HepG2 (cell line): ENCODE data around the gene SPTSSA. TPM values are rescaled to one million over a fixed set of nuclear protein-coding genes. Genes with fewer than 3 reads are reported as not detected.

Experiments used
- ASH2L ChIP-seq: fragments of 300-600, 200-600 bp; sonication (generic); IDR thresholded peaks from 2 replicates; pipeline ENCODE4 v1.7.0; 2017; ENCODE audit warnings: low read depth, mild to moderate bottlenecking, moderate library complexity, mixed read lengths, low read length; ENCODE audit not compliant: insufficient read length
- ATAD3A ChIP-seq: sonication (generic); formaldehyde crosslinking; IDR thresholded peaks from 2 replicates; pipeline ENCODE4 v1.4.0; 2020; ENCODE audit warnings: missing genetic modification reagents
- ERF ChIP-seq: IDR thresholded peaks from 2 replicates; pipeline ENCODE4 v1.6.1; 2018; ENCODE audit warnings: missing biosample characterization, missing genetic modification reagents
- FOSL2 ChIP-seq: sonication (generic); formaldehyde crosslinking; IDR thresholded peaks from 2 replicates; pipeline ENCODE4 v1.4.0; 2020; ENCODE audit warnings: missing genetic modification reagents
- HOXA3 ChIP-seq: sonication (generic); formaldehyde crosslinking; IDR thresholded peaks from 2 replicates; pipeline ENCODE4 v1.5.0; 2020; ENCODE audit warnings: missing genetic modification reagents
- MLLT10 ChIP-seq: sonication (generic); formaldehyde crosslinking; IDR thresholded peaks from 2 replicates; pipeline ENCODE4 v1.4.0; 2020; ENCODE audit warnings: missing genetic modification reagents
- PHF21A ChIP-seq: sonication (generic); formaldehyde crosslinking; IDR thresholded peaks from 2 replicates; pipeline ENCODE4 v1.5.0; 2020; ENCODE audit warnings: mild to moderate bottlenecking, missing genetic modification reagents
- SOX13 ChIP-seq, 3 experiments: fragments of 450-650 bp in 1 of 3; sonication (generic) in 1 of 3; formaldehyde crosslinking in 1 of 3; IDR thresholded peaks in 2 of 3; conservative IDR thresholded peaks in 1 of 3; 2 replicates each; pipeline versions ENCODE4 v1.5.0 to v1.6.1; 2016 to 2020; ENCODE audit warnings: antibody characterized with exemption in 1 of 3, mild to moderate bottlenecking in 1 of 3, missing compliant biosample characterization in 1 of 3, missing genetic modification reagents in 1 of 3, moderate library complexity in 1 of 3
- ZNF10 ChIP-seq: sonication (generic); formaldehyde crosslinking; IDR thresholded peaks from 2 replicates; pipeline ENCODE4 v1.4.0; 2020; ENCODE audit warnings: mild to moderate bottlenecking, low read depth, missing genetic modification reagents, borderline replicate concordance
- ZNF296 ChIP-seq: sonication (generic); formaldehyde crosslinking; conservative IDR thresholded peaks from 2 replicates; pipeline ENCODE4 v1.5.0; 2020; ENCODE audit warnings: mild to moderate bottlenecking, missing genetic modification reagents
- ZNF788 ChIP-seq: sonication (generic); formaldehyde crosslinking; IDR thresholded peaks from 2 replicates; pipeline ENCODE4 v1.5.0; 2020; ENCODE audit warnings: mild to moderate bottlenecking, missing genetic modification reagents, borderline replicate concordance
- ZSCAN22 ChIP-seq: sonication (generic); formaldehyde crosslinking; IDR thresholded peaks from 2 replicates; pipeline ENCODE4 v1.4.0; 2020; ENCODE audit warnings: mild to moderate bottlenecking, missing genetic modification reagents
- ZSCAN25 ChIP-seq: sonication (generic); formaldehyde crosslinking; IDR thresholded peaks from 2 replicates; pipeline ENCODE4 v1.8.0; 2022; ENCODE audit warnings: mild to moderate bottlenecking, missing genetic modification reagents
- polyA plus RNA-seq, 8 experiments: library from polyadenylated mRNA; depleted of rRNA in 3 of 8; stranded (reverse) in 7 of 8; unstranded in 1 of 8; fragments of >200 nt; fragmentation: Illumina TruSeq in 4 of 8; extraction: Trizol in 4 of 8; gene quantifications; 2 replicates each; pipeline versions ENCODE4 v1.2.1 to v1.2.3, GENCODE V29; 2011 to 2016; ENCODE audit warnings: low read depth in 4 of 8, missing spikeins in 1 of 8, mixed read lengths in 1 of 8; ENCODE audit not compliant: insufficient read depth in 1 of 8
- total RNA-seq, 5 experiments: library from RNA; depleted of rRNA; stranded (reverse); fragments of >200 nt; fragmentation: Illumina TruSeq; extraction: Trizol; gene quantifications; 2 replicates each; pipeline ENCODE4 v1.2.3, GENCODE V29; 2016; ENCODE audit warnings: low read depth in 1 of 5
- TF ChIP-seq, protein P1 (sequence below): sonication (generic); formaldehyde crosslinking; IDR thresholded peaks from 2 replicates; pipeline ENCODE4 v1.9.0; 2022; ENCODE audit warnings: missing genetic modification reagents, mild to moderate bottlenecking, borderline replicate concordance
- TF ChIP-seq, protein P2 (sequence below): IDR thresholded peaks from 2 replicates; pipeline ENCODE4 v1.6.1; 2016; ENCODE audit warnings: mild to moderate bottlenecking, missing biosample characterization, missing genetic modification reagents
- TF ChIP-seq, protein P3 (sequence below): sonication (generic); formaldehyde crosslinking; IDR thresholded peaks from 2 replicates; pipeline ENCODE4 v1.8.1; 2023; ENCODE audit warnings: mild to moderate bottlenecking, missing genetic modification reagents
- TF ChIP-seq, protein P4 (sequence below): IDR thresholded peaks from 2 replicates; pipeline ENCODE4 v1.6.1; 2016; ENCODE audit warnings: control low read depth
- TF ChIP-seq, protein P5 (sequence below): sonication (generic); formaldehyde crosslinking; IDR thresholded peaks from 2 replicates; pipeline ENCODE4 v1.8.1; 2023; ENCODE audit warnings: mild to moderate bottlenecking, inconsistent platforms, moderate library complexity, missing genetic modification reagents, borderline replicate concordance
- TF ChIP-seq, protein P6 (sequence below): IDR thresholded peaks from 2 replicates; pipeline ENCODE4 v1.6.1; 2016; ENCODE audit warnings: mild to moderate bottlenecking

SPTSSA gene
- total and polyA plus RNA-seq, 2 of the 13 experiments (the other 11 are each of a cell fraction or from before 2014, with no cell fraction given), result 19.1 to 86.1 TPM

DNA sequence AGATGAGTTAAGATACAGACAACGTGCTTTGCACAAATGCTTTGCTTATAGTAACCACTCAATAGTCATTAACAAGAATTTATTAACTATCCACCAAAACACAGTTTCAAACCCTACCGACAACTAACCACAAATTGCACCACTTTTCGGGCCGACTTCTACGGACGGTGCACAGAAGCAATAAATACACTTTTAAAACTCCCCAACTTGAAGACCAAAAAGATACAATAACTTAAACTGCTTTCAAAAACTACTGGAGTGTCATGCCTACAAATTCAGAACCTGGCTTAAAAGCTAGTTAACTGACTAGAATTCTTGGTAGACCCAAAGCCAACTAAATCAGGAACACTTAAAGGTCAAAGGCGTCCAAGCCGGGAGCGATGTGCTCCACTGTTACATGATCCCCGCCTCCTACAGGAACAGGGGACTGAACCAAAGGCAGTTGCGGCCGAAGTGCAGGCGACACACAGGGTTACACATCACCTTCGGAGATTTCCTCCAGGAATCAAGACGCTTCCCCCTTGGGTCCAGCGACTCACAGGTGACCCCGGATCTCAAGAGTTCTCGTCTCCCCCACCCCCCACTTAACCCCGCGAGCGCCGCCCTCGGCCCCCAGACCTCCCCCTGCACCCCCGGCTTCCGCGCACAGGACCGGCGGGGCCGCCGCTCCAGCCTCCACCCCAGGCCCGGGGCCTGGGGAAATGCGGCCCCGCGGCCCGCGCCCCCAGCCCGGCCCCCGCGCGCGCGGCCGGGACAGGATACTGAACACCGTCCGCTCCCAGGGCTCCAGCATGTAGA lies 507 bp downstream of the SPTSSA start (continued):
- no peak for TF ChIP-seq ZSCAN22
- TF ChIP-seq HOXA3 (CRISPR knock-in tag), result no peak; the same call in 1 of the 2 replicates
- no peak for TF ChIP-seq MLLT10 (CRISPR knock-in tag)
- no peak for TF ChIP-seq SOX13 (IDR thresholded peaks at IDR 0.05)
- TF ChIP-seq SOX13 (CRISPR knock-in tag; conservative IDR thresholded peaks at IDR 0.05 in 1 of 2, IDR thresholded peaks at IDR 0.05 in 1 of 2), result peak in 1 of 2 experiments; percentile 43; a peak in 2 of 4 replicates
- peak; percentile 62 for TF ChIP-seq FOSL2
- TF ChIP-seq, protein P1, sequence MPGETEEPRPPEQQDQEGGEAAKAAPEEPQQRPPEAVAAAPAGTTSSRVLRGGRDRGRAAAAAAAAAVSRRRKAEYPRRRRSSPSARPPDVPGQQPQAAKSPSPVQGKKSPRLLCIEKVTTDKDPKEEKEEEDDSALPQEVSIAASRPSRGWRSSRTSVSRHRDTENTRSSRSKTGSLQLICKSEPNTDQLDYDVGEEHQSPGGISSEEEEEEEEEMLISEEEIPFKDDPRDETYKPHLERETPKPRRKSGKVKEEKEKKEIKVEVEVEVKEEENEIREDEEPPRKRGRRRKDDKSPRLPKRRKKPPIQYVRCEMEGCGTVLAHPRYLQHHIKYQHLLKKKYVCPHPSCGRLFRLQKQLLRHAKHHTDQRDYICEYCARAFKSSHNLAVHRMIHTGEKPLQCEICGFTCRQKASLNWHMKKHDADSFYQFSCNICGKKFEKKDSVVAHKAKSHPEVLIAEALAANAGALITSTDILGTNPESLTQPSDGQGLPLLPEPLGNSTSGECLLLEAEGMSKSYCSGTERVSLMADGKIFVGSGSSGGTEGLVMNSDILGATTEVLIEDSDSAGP (CRISPR knock-in tag), result no peak
- no peak for TF ChIP-seq ZNF10 (CRISPR knock-in tag)
- TF ChIP-seq ZSCAN25 (CRISPR knock-in tag), result 0 out of 2 replicates have a peak, but pooled peaks have one; percentile 20
- TF ChIP-seq, protein P2, sequence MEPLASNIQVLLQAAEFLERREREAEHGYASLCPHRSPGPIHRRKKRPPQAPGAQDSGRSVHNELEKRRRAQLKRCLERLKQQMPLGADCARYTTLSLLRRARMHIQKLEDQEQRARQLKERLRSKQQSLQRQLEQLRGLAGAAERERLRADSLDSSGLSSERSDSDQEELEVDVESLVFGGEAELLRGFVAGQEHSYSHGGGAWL (CRISPR knock-in tag), result peak; percentile 58; the same call in 1 of the 2 replicates
- TF ChIP-seq ASH2L, result no peak
- TF ChIP-seq, protein P3, sequence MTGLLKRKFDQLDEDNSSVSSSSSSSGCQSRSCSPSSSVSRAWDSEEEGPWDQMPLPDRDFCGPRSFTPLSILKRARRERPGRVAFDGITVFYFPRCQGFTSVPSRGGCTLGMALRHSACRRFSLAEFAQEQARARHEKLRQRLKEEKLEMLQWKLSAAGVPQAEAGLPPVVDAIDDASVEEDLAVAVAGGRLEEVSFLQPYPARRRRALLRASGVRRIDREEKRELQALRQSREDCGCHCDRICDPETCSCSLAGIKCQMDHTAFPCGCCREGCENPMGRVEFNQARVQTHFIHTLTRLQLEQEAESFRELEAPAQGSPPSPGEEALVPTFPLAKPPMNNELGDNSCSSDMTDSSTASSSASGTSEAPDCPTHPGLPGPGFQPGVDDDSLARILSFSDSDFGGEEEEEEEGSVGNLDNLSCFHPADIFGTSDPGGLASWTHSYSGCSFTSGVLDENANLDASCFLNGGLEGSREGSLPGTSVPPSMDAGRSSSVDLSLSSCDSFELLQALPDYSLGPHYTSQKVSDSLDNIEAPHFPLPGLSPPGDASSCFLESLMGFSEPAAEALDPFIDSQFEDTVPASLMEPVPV, result 0 out of 2 replicates have a peak, but pooled peaks have one; percentile 7
- peak; percentile 57; the same call in 1 of the 2 replicates for TF ChIP-seq ZNF788 (CRISPR knock-in tag)
- TF ChIP-seq PHF21A, result no peak
- TF ChIP-seq, protein P4, sequence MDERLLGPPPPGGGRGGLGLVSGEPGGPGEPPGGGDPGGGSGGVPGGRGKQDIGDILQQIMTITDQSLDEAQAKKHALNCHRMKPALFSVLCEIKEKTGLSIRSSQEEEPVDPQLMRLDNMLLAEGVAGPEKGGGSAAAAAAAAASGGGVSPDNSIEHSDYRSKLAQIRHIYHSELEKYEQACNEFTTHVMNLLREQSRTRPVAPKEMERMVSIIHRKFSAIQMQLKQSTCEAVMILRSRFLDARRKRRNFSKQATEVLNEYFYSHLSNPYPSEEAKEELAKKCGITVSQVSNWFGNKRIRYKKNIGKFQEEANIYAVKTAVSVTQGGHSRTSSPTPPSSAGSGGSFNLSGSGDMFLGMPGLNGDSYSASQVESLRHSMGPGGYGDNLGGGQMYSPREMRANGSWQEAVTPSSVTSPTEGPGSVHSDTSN, result no peak
- TF ChIP-seq, protein P5, sequence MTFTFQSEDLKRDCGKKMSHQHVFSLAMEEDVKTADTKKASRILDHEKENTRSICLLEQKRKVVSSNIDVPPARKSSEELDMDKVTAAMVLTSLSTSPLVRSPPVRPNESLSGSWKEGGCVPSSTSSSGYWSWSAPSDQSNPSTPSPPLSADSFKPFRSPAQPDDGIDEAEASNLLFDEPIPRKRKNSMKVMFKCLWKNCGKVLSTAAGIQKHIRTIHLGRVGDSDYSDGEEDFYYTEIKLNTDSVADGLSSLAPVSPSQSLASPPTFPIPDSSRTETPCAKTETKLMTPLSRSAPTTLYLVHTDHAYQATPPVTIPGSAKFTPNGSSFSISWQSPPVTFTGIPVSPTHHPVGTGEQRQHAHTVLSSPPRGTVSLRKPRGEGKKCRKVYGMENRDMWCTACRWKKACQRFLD (CRISPR knock-in tag), result no peak
- TF ChIP-seq ZNF296 (CRISPR knock-in tag), result no peak
- TF ChIP-seq, protein P6, sequence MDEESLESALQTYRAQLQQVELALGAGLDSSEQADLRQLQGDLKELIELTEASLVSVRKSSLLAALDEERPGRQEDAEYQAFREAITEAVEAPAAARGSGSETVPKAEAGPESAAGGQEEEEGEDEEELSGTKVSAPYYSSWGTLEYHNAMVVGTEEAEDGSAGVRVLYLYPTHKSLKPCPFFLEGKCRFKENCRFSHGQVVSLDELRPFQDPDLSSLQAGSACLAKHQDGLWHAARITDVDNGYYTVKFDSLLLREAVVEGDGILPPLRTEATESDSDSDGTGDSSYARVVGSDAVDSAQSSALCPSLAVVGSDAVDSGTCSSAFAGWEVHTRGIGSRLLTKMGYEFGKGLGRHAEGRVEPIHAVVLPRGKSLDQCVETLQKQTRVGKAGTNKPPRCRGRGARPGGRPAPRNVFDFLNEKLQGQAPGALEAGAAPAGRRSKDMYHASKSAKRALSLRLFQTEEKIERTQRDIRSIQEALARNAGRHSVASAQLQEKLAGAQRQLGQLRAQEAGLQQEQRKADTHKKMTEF (CRISPR knock-in tag), result peak; percentile 82
- peak; percentile 31 for TF ChIP-seq ERF
- TF ChIP-seq ATAD3A (CRISPR knock-in tag), result no peak; the same call in 1 of the 2 replicates
